Endothelial cell of umbilical vein (primary cell): Measurements from ENCODE around the gene HSDL2. TPM values are rescaled to one million over a fixed set of nuclear protein-coding genes. Genes with fewer than 3 reads are reported as not detected.

Source experiments
- BruUV-seq: library from RNA; stranded (reverse); fragments of 400-500 nt; replicated peaks from 2 replicates; lab custom pipeline; 2021; lab: Mats Ljungman, UMichigan
- CTCF ChIA-PET: fragments of 300-600, 350-600 bp; sonication (Branson Sonifier 250); formaldehyde crosslinking; loops from one replicate; lab custom pipeline; 2021; ENCODE audit warnings: antibody characterized with exemption, inconsistent platforms; lab: Charles Lee
- POLR2A ChIA-PET: fragments of 300-600, 350-600 bp; sonication (Branson Sonifier 250); formaldehyde crosslinking; loops from one replicate; lab custom pipeline; 2021; ENCODE audit warnings: antibody characterized with exemption, inconsistent platforms; lab: Charles Lee
- DNase-seq: peaks from one replicate; pipeline ENCODE4 v3.0.0-alpha.2; 2011; ENCODE audit warnings: low read depth, low spot score
- FAIRE-seq: peaks from 2 replicates; lab custom pipeline; 2011; peaks lifted over from hg19 to GRCh38; lab: Jason Lieb, UNC
- H2AFZ ChIP-seq: 2 replicates; pipeline ENCODE4 v1.6.0; 2012; ENCODE audit warnings: low read depth, low read length, control low read depth, inconsistent platforms
- H3K27ac ChIP-seq: 2 replicates; pipeline ENCODE4 v1.5.1; 2011; ENCODE audit warnings: low read depth, mild to moderate bottlenecking, control low read depth, low read length, moderate library complexity; ENCODE audit not compliant: insufficient read depth
- H3K27me3 ChIP-seq, 2 experiments: 2 replicates each; pipeline versions ENCODE4 v1.6.0 to v1.6.1; 2011; ENCODE audit warnings: low read length in 2 of 2, mixed read lengths in 1 of 2; ENCODE audit not compliant: control insufficient read depth in 2 of 2, insufficient read depth in 2 of 2
- H3K36me3 ChIP-seq, 2 experiments: 2 replicates in 1 of 2; 3 replicates in 1 of 2; pipeline ENCODE4 v1.5.1; 2011; ENCODE audit warnings: low read length in 2 of 2, mild to moderate bottlenecking in 1 of 2, moderate library complexity in 1 of 2; ENCODE audit not compliant: control insufficient read depth in 2 of 2, insufficient read depth in 2 of 2; ENCODE audit errors: extremely low read depth in 1 of 2
- H3K4me1 ChIP-seq: 3 replicates; pipeline ENCODE4 v1.5.1; 2011; ENCODE audit warnings: mild to moderate bottlenecking, low read length; ENCODE audit not compliant: control insufficient read depth, insufficient read depth; ENCODE audit errors: extremely low read depth
- H3K4me2 ChIP-seq: 2 replicates; pipeline ENCODE4 v1.6.1; 2011; ENCODE audit warnings: low read length, control low read depth, mixed read lengths; ENCODE audit not compliant: insufficient read depth
- H3K4me3 ChIP-seq, 3 experiments: fragments of 200-600 bp in 1 of 3; sonication (generic), shearing (Covaris generic) in 1 of 3; replicated peaks in 1 of 3; 2 replicates each; pipeline ENCODE4 v1.5.1; 2011 to 2016; ENCODE audit warnings: control low read depth in 3 of 3, low read length in 3 of 3, mild to moderate bottlenecking in 2 of 3, inconsistent platforms in 1 of 3, low read depth in 1 of 3, moderate library complexity in 1 of 3; ENCODE audit not compliant: insufficient read depth in 1 of 3
- H3K79me2 ChIP-seq: 2 replicates; pipeline ENCODE4 v1.6.0; 2012; ENCODE audit warnings: low read length, inconsistent platforms; ENCODE audit not compliant: control insufficient read depth, insufficient read depth
- H3K9ac ChIP-seq: replicated peaks from 2 replicates; pipeline ENCODE3; 2011; ENCODE audit warnings: low read length, control low read depth; ENCODE audit not compliant: insufficient read depth; ENCODE audit errors: extremely low read depth
- H3K9me1 ChIP-seq: replicated peaks from 3 replicates; pipeline ENCODE4 v1.6.0; 2011; ENCODE audit warnings: mild to moderate bottlenecking, low read length; ENCODE audit not compliant: control insufficient read depth, insufficient read depth; ENCODE audit errors: extremely low read depth
- H3K9me3 ChIP-seq: replicated peaks from 2 replicates; pipeline ENCODE4 v1.5.1; 2012; ENCODE audit warnings: low read length, inconsistent platforms; ENCODE audit not compliant: control insufficient read depth, insufficient read depth
- H4K20me1 ChIP-seq: replicated peaks from 2 replicates; pipeline ENCODE3; 2011; ENCODE audit warnings: mild to moderate bottlenecking, low read length; ENCODE audit not compliant: control insufficient read depth, insufficient read depth; ENCODE audit errors: extremely low read depth
- CTCF ChIP-seq, 2 donors: IDR thresholded peaks; 1 replicate in 1 of 2; 2 replicates in 1 of 2; pipeline ENCODE4 v1.5.1; 2011; ENCODE audit warnings: low read length in 2 of 2, mild to moderate bottlenecking in 2 of 2, moderate library complexity in 2 of 2, control low read depth in 1 of 2, inconsistent platforms in 1 of 2, low read depth in 1 of 2; ENCODE audit not compliant: insufficient read depth in 1 of 2; ENCODE audit errors: extremely low read depth in 1 of 2
- EZH2 ChIP-seq: IDR thresholded peaks from 2 replicates; pipeline ENCODE4 v1.6.1; 2012; ENCODE audit warnings: borderline replicate concordance, low read depth, mild to moderate bottlenecking, moderate library complexity, low read length, inconsistent platforms; ENCODE audit not compliant: severe bottlenecking
- FOS ChIP-seq: IDR thresholded peaks from 2 replicates; pipeline ENCODE4 v1.6.1; 2011; ENCODE audit warnings: mild to moderate bottlenecking, low read length, moderate library complexity, borderline replicate concordance; ENCODE audit not compliant: insufficient read depth
- GATA2 ChIP-seq: IDR thresholded peaks from 2 replicates; pipeline ENCODE4 v1.7.0; 2011; ENCODE audit warnings: low read depth, mild to moderate bottlenecking, moderate library complexity, mixed read lengths, low read length; ENCODE audit not compliant: insufficient read length, insufficient read depth
- JUN ChIP-seq: IDR thresholded peaks from 2 replicates; pipeline ENCODE4 v1.6.1; 2011; ENCODE audit warnings: borderline replicate concordance, low read depth; ENCODE audit not compliant: insufficient read length, insufficient read depth
- MAX ChIP-seq: IDR thresholded peaks from 2 replicates; pipeline ENCODE4 v1.6.1; 2011; ENCODE audit not compliant: insufficient read depth, insufficient read length
- MYC ChIP-seq: IDR thresholded peaks from one replicate; pipeline ENCODE4 v1.6.1; 2011; ENCODE audit warnings: mild to moderate bottlenecking, low read depth, low read length
- POLR2A ChIP-seq: IDR thresholded peaks from 2 replicates; pipeline ENCODE4 v1.6.1; 2012; ENCODE audit warnings: low read depth, mild to moderate bottlenecking, control low read depth, low read length
- POLR2AphosphoS5 ChIP-seq: IDR thresholded peaks from 2 replicates; pipeline ENCODE4 v1.6.1; 2012; ENCODE audit warnings: low read depth, mild to moderate bottlenecking, control low read depth, low read length, moderate library complexity; ENCODE audit not compliant: insufficient read depth
- dilution Hi-C: fragments of 300-500 bp; cut with MboI; formaldehyde crosslinking; loops from one replicate; pipeline ENCODE4 v1.15.0; 2019; ENCODE audit warnings: low sequenced_read_pairs; ENCODE audit not compliant: extremely low pct_ligation_motif_present
- intact Hi-C: fragments of 100-400 bp; cut with micrococcal nuclease; formaldehyde crosslinking; loops from one replicate; pipeline ENCODE4 v1.10.0; 2022
- polyA plus RNA-seq, 4 experiments: library from polyadenylated mRNA; depleted of rRNA in 3 of 4; stranded (reverse) in 3 of 4; unstranded in 1 of 4; fragments of >200 nt; gene quantifications; 2 replicates each; pipeline versions ENCODE4 v1.2.1 to v1.2.3, GENCODE V29; 2011 to 2012; ENCODE audit warnings: missing spikeins in 1 of 4
- total RNA-seq: library from RNA; stranded (reverse); gene quantifications from 2 replicates; pipeline ENCODE4 v1.2.3, GENCODE V29; 2021

Gene HSDL2
- total and polyA plus RNA-seq, 2 donors (not counting 3 experiments of a cell fraction or from before 2014, with no cell fraction given): 5.6 to 22.1 TPM

- CTCF ChIA-PET: interaction anchor here (1.2 kb wide), 1 partner anchor 18 kb away, joined by 3 read pairs; no protein-coding TSS in a partner anchor
- TF ChIP-seq POLR2AphosphoS5 (no peak), FOS (no peak), CTCF (IDR thresholded peaks at IDR 0.05; ENCODE audit: extremely low read depth in 1 of 2, insufficient read depth in 1 of 2, low read depth in 1 of 2, low read length in 2 of 2) (no peak), JUN (no peak), EZH2 (no peak), GATA2 (no peak), MAX (no peak), POLR2A (no peak), MYC (no peak)
- Histone ChIP-seq H3K9me1 (no peaks in the 10 kb centered on the region), H3K4me2 (no peak overlapping the region), H3K27me3 (no peaks in the 10 kb centered on the region), H3K9ac (no peak overlapping the region), H2AFZ (no peak overlapping the region), H4K20me1 (no peaks in the 10 kb centered on the region), H3K9me3 (no peaks in the 10 kb centered on the region), H3K4me3 (no peak overlapping the region), H3K36me3 (no peaks in the 10 kb centered on the region), H3K79me2 (no peaks in the 10 kb centered on the region), H3K4me1 (no peaks in the 10 kb centered on the region), H3K27ac (no peak overlapping the region)
- POLR2A ChIA-PET: interaction anchor here (0.7 kb wide), 1 partner anchor 319 kb away, joined by 3 read pairs; no protein-coding TSS in a partner anchor
- dilution Hi-C loops: no loop called here
- intact Hi-C loops: no loop called here
- no peak for DNase-seq
- no peak for FAIRE-seq
- no TSS peak for BruUV-seq
Observed at GRCh38 chr9:112446080-112446479, 66.2 kb downstream of the HSDL2 start.
